GM18873 (cell line): ENCODE measurements around the gene KRTAP4-4.
"Not testable (repeated sequence)": the region's sequence is repeated elsewhere in the genome, so short reads cannot be mapped to it uniquely, and the experiment has no call there.

ENCODE experiments used
- ATAC-seq: cut with Tn5 transposase; IDR thresholded peaks from one replicate; pipeline ENCODE4 v1.9.1; 2021; ENCODE audit warnings: mild to moderate bottlenecking, moderate library complexity, moderate number of reproducible peaks; ENCODE audit not compliant: unreplicated experiment, low FRiP score

Gene KRTAP4-4

GRCh38 chr17:41117846-41118386, 42.6 kb downstream of the KRTAP4-4 start, which contains the start of gene KRTAP4-11:
KRTAP4-11 (minus strand) TSS chr17:41118373; CDS start chr17:41118315, 58 bp downstream.
- not testable (repeated sequence) for ATAC-seq

GRCh38 chr17:41116297-41116696, 44.3 kb downstream of the KRTAP4-4 start:
- ATAC-seq, result no peak

- no peak for ATAC-seq
Observed at GRCh38 chr17:41111151-41111885, 49.2 kb downstream of the KRTAP4-4 start.
